OCI-LY7 (cell line): ENCODE data around the gene ALDH1A3.

Source experiments
- EZH2phosphoT487 ChIP-seq: fragments of 200-600 bp; sonication (generic); IDR thresholded peaks from 2 replicates; pipeline ENCODE4 v1.6.1; 2018; ENCODE audit warnings: low read depth, borderline replicate concordance, mild to moderate bottlenecking, mixed run types, antibody characterized with exemption, low read length, moderate library complexity, mixed read lengths
- TF ChIP-seq, protein P1 (sequence below): fragments of 200-600 bp; sonication (generic); conservative IDR thresholded peaks from 2 replicates; pipeline ENCODE4 v1.5.1; 2014; ENCODE audit warnings: mild to moderate bottlenecking, antibody characterized with exemption, low read length, moderate library complexity, mixed read lengths

DNA sequence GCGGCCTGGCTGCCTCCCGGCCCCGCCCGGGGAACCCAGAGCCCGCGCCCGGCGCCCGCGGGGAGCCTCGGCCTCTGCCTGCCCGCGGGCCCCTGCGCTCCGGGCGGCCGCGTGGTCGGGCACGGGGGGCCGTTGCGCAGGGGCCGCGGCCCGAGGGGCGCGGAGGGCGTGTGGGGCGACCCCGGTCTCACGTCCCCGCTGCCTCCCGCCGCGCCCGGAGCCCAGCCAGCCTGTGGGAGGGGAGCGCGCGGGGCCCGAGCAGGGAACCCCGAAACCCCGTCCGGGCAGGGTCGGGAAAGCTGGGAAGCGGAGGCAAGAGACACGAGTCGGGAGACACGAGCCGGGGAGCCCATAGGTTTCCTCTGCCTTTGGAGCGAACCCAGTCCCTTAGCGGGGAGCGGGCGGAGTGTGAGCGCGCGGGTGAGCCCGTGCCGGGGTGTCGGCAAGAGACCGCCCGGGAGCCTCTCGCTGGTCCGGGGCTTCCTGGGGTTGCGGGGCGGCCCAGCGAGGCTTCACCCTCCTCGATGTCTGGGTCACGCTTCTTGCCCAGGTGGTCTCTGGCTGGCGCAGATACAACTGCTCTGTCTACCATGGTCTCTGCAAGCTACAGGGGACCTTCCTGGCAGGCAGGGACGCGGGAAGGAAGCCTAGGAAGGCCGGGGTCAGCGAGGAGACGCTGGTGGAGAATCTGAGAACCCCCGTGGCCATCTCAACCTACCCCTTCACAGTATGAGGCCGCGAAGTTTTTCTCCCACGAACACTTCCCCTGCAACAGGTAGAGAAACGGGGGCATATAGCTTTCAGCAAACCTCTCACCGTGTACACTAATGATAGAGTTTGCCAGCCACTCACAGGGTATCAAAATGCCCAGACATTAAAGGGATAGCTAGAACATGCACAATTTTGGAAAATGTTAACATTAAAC is 40.1 kb downstream of the ALDH1A3 start:
- TF ChIP-seq, protein P1, sequence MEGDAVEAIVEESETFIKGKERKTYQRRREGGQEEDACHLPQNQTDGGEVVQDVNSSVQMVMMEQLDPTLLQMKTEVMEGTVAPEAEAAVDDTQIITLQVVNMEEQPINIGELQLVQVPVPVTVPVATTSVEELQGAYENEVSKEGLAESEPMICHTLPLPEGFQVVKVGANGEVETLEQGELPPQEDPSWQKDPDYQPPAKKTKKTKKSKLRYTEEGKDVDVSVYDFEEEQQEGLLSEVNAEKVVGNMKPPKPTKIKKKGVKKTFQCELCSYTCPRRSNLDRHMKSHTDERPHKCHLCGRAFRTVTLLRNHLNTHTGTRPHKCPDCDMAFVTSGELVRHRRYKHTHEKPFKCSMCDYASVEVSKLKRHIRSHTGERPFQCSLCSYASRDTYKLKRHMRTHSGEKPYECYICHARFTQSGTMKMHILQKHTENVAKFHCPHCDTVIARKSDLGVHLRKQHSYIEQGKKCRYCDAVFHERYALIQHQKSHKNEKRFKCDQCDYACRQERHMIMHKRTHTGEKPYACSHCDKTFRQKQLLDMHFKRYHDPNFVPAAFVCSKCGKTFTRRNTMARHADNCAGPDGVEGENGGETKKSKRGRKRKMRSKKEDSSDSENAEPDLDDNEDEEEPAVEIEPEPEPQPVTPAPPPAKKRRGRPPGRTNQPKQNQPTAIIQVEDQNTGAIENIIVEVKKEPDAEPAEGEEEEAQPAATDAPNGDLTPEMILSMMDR: no peak
- no peak for TF ChIP-seq EZH2phosphoT487
